RWPE2 (cell line): ENCODE data around the gene GGA2.

Experiments used
- ATAC-seq: fragments of 200-7000 bp; cut with Tn5 transposase; 3 replicates; pipeline ENCODE4 v1.9.1; 2021; ENCODE audit warnings: low read depth
- DNase-seq: peaks from one replicate; pipeline ENCODE4 v3.0.0-alpha.2; 2020; ENCODE audit warnings: low spot score
- H3K27ac ChIP-seq: fragments of 450-650 bp; 2 replicates; pipeline ENCODE4 v1.5.1; 2017; ENCODE audit warnings: mild to moderate bottlenecking; ENCODE audit not compliant: poor library complexity, severe bottlenecking
- H3K27me3 ChIP-seq: fragments of 250-450 bp; sonication (Bioruptor Pico); 2 replicates; pipeline ENCODE4 v1.5.1; 2021; ENCODE audit warnings: mild to moderate bottlenecking, moderate library complexity; ENCODE audit not compliant: insufficient read depth, poor library complexity, severe bottlenecking
- H3K36me3 ChIP-seq: fragments of 250-450 bp; sonication (Bioruptor Pico); 2 replicates; pipeline ENCODE4 v1.5.1; 2020; ENCODE audit warnings: low read depth, mild to moderate bottlenecking, moderate library complexity
- H3K4me1 ChIP-seq: fragments of 250-450 bp; sonication (Bioruptor Pico); 2 replicates; pipeline ENCODE4 v1.5.1; 2021; ENCODE audit warnings: mild to moderate bottlenecking, moderate library complexity; ENCODE audit not compliant: insufficient read depth, poor library complexity, severe bottlenecking
- H3K4me3 ChIP-seq: fragments of 250-450 bp; sonication (Bioruptor Pico); 2 replicates; pipeline ENCODE4 v1.5.1; 2021; ENCODE audit warnings: mild to moderate bottlenecking, moderate library complexity; ENCODE audit not compliant: severe bottlenecking
- H3K9me3 ChIP-seq: fragments of 250-450 bp; sonication (Bioruptor Pico); 2 replicates; pipeline ENCODE4 v1.5.1; 2021; ENCODE audit warnings: mild to moderate bottlenecking, moderate library complexity; ENCODE audit not compliant: severe bottlenecking
- TF ChIP-seq, protein P1 (sequence below): fragments of 450-650 bp; IDR thresholded peaks from one replicate; pipeline ENCODE4 v1.5.1; 2017; ENCODE audit warnings: mild to moderate bottlenecking, moderate library complexity; ENCODE audit not compliant: poor library complexity, severe bottlenecking

The GGA2 gene

DNA sequence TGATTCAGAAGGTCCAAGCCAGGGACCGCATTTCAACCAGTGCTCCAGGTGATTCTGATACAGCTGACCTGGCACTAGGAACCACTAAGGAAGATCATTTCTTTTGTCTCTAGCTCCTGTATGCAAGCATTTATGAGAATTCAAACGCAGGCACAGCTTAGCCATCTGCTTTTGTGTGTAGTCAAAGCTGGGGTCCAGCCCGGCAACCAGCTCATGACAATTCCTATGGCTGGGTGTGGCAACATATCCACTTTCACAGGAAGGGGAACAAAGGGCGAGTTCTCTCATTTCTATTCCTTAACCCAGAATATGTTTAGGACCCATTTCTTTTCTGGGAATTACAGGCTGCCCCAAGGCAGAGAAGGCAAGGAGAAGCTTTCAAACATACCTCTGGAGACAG, 30.0 kb downstream of the GGA2 start:
- ATAC-seq: no peak
- H3K9me3 ChIP-seq: no peaks in the 10 kb centered on the region

DNA sequence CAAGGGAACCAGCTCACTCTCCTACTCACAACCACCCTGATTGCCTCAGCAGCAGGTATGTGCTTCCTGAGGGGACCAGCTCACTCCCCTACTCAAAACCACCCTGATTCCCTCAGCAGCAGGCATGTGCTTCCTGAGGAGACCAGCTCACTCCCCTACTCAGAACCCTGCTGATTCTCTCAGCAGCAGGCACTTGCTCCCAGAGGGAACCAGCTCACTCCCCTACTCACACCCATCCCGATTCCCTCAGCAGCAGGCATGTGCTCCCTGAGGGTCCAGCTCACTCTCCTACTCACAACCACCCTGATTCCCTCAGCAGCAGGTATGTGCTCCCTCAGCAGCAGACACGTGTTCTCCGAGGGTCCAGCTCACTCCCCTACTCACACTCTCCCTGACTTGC, 31.2 kb downstream of the GGA2 start:
- no peak for DNase-seq
- Histone ChIP-seq H3K4me3 (no peak overlapping the region), H3K9me3 (no peaks in the 10 kb centered on the region), H3K27me3 (no peaks in the 10 kb centered on the region), H3K27ac (no peak overlapping the region), H3K36me3 (peaks cover 80% of the 10 kb centered on the region), H3K4me1 (no peaks in the 10 kb centered on the region)
- ATAC-seq: no peak
- TF ChIP-seq, protein P1, sequence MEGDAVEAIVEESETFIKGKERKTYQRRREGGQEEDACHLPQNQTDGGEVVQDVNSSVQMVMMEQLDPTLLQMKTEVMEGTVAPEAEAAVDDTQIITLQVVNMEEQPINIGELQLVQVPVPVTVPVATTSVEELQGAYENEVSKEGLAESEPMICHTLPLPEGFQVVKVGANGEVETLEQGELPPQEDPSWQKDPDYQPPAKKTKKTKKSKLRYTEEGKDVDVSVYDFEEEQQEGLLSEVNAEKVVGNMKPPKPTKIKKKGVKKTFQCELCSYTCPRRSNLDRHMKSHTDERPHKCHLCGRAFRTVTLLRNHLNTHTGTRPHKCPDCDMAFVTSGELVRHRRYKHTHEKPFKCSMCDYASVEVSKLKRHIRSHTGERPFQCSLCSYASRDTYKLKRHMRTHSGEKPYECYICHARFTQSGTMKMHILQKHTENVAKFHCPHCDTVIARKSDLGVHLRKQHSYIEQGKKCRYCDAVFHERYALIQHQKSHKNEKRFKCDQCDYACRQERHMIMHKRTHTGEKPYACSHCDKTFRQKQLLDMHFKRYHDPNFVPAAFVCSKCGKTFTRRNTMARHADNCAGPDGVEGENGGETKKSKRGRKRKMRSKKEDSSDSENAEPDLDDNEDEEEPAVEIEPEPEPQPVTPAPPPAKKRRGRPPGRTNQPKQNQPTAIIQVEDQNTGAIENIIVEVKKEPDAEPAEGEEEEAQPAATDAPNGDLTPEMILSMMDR: no peak

More for the DNA sequence above, 30.0 kb downstream of the GGA2 start:
- TF ChIP-seq, protein P1: no peak
- Histone ChIP-seq H3K27ac (no peak overlapping the region), H3K36me3 (peaks cover 81% of the 10 kb centered on the region), H3K27me3 (no peaks in the 10 kb centered on the region), H3K4me1 (no peaks in the 10 kb centered on the region), H3K4me3 (no peak overlapping the region)
- no peak for DNase-seq

DNA sequence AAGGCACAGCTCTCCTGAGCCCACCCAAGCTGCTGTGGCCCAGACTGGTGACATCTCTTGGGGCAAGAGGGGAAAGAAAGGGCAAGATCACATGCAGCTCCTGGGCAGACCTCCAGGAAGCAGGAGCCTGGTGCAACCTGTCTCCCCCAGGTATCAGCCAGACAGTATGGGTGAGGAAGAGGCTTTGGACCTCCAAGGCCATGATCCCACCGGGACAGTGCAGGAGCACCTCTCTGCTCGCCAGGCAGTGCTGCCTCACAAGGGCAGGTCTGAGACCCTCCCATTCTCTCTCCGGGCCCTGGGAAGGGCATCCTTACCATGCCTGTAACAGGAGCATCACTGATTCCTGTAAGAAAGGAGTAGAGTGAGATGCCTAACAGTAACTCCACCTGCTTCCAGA, 31.7 kb downstream of the GGA2 start:
- Histone ChIP-seq H3K4me1 (no peaks in the 10 kb centered on the region), H3K36me3 (peaks cover 83% of the 10 kb centered on the region), H3K27me3 (no peaks in the 10 kb centered on the region), H3K27ac (no peak overlapping the region), H3K9me3 (no peaks in the 10 kb centered on the region), H3K4me3 (no peak overlapping the region)
- ATAC-seq: no peak
- no peak for DNase-seq
- TF ChIP-seq, protein P1: no peak

DNA sequence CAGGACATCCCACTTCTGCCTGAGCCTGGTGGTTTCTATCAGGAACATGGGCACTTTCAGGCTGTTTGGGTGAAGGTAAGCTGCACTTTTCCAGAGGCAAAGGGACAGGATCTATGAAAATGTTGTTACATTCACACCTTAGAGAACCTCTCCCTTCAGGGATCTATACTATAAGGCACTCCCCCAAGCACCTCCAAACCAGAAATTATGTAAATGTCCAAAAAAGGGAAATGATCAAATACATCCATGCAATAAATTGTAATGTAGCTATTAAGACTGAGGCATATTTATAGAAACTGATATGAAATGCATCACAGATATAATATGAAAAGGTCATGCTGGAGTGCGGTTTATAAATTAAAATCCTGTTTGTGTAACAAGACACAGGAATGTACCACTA, 34.0 kb downstream of the GGA2 start:
- DNase-seq (no peak), ATAC-seq (no peak)
- Histone ChIP-seq H3K27me3 (no peaks in the 10 kb centered on the region), H3K9me3 (no peaks in the 10 kb centered on the region), H3K4me1 (no peaks in the 10 kb centered on the region), H3K4me3 (no peak overlapping the region), H3K36me3 (peaks cover 73% of the 10 kb centered on the region), H3K27ac (no peak overlapping the region)
- TF ChIP-seq, protein P1: no peak

DNA sequence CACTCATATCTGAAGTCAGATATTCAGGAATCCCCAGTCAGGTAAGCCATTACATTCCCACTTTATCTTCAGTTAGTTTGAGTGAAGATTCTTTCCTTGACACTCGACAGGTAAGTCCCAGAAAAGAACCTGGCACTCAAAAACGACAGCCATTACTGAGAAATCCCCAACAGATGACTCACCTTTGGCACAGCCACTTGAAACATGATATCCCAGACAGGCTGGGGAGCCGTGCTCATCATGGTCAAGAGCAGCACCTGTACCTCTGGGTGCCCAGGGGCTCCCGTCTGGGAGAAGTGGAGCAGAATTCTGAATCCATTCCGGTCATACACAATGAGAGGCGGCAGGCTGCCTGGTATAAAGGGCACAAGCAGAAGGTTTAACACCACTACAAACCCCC, 40.5 kb downstream of the GGA2 start:
- H3K27ac ChIP-seq: peak overlapping the region; percentile 11
- H3K4me3 ChIP-seq: no peak overlapping the region
- H3K9me3 ChIP-seq: no peaks in the 10 kb centered on the region
- peaks cover 59% of the 10 kb centered on the region for H3K36me3 ChIP-seq
- TF ChIP-seq, protein P1: no peak
- H3K4me1 ChIP-seq: peaks cover 24% of the 10 kb centered on the region
- DNase-seq (no peak), ATAC-seq (peak; percentile 84)
- no peaks in the 10 kb centered on the region for H3K27me3 ChIP-seq
